Measurements from ENCODE around the gene SYNE2.

DNA sequence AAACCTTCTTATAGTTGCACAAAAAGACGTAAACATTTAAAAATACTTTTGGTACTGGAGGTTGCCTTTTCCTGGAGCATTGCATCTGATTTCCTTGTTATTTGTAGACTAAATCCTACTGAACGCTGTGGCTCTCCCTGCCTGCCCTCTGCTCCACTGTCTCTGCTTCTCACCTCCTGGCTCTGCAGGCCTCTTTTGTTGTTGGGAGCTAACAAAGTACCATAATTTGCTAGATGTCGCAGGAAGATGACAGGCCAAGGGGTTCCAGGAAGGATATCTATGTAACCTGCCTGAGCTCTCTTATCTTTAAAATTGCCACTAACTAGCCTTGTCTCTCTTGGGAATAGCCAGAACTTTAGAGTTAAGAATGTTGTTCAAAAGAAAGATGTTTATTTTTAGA, 21.4 kb downstream of the SYNE2 start:
- TF ChIP-seq, protein P1, sequence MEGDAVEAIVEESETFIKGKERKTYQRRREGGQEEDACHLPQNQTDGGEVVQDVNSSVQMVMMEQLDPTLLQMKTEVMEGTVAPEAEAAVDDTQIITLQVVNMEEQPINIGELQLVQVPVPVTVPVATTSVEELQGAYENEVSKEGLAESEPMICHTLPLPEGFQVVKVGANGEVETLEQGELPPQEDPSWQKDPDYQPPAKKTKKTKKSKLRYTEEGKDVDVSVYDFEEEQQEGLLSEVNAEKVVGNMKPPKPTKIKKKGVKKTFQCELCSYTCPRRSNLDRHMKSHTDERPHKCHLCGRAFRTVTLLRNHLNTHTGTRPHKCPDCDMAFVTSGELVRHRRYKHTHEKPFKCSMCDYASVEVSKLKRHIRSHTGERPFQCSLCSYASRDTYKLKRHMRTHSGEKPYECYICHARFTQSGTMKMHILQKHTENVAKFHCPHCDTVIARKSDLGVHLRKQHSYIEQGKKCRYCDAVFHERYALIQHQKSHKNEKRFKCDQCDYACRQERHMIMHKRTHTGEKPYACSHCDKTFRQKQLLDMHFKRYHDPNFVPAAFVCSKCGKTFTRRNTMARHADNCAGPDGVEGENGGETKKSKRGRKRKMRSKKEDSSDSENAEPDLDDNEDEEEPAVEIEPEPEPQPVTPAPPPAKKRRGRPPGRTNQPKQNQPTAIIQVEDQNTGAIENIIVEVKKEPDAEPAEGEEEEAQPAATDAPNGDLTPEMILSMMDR (IDR thresholded peaks at IDR 0.05; ENCODE audit: insufficient read depth, low read depth, low read length), result no peak
- no peak for TF ChIP-seq EZH2 (IDR thresholded peaks at IDR 0.05; ENCODE audit: insufficient read depth, low read length)

All from astrocyte (in vitro differentiated cells and primary cell).